Neural progenitor cell (in vitro differentiated cells): ENCODE data around the gene SGSM2. TPM values are rescaled to one million over a fixed set of nuclear protein-coding genes. Genes with fewer than 3 reads are reported as not detected.

Experiments
- DNase-seq: peaks from one replicate; pipeline ENCODE4 v3.0.0-alpha.2; 2016; ENCODE audit warnings: low spot score
- H2AFZ ChIP-seq: fragments of 200-600 bp; sonication (generic); replicated peaks from 2 replicates; pipeline ENCODE4 v1.6.1; 2016; ENCODE audit warnings: antibody characterized with exemption
- H3F3A ChIP-seq: fragments of 200-600 bp; sonication (generic); 2 replicates; pipeline ENCODE4 v1.6.1; 2016; ENCODE audit warnings: antibody characterized with exemption, low read depth
- H3K27ac ChIP-seq: fragments of 200-600 bp; sonication (generic); 2 replicates; pipeline ENCODE4 v1.5.1; 2016; ENCODE audit warnings: mild to moderate bottlenecking
- H3K27me3 ChIP-seq: fragments of 200-600 bp; sonication (generic); 2 replicates; pipeline ENCODE4 v1.6.1; 2016; ENCODE audit warnings: mild to moderate bottlenecking, moderate library complexity
- H3K36me3 ChIP-seq: fragments of 200-600 bp; sonication (generic); 2 replicates; pipeline ENCODE4 v1.5.1; 2016
- H3K4me1 ChIP-seq: fragments of 200-600 bp; sonication (generic); 2 replicates; pipeline ENCODE4 v1.6.1; 2016; ENCODE audit warnings: mixed run types
- H3K4me2 ChIP-seq: fragments of 200-600 bp; sonication (generic); 2 replicates; pipeline ENCODE4 v1.6.1; 2016
- H3K4me3 ChIP-seq: fragments of 200-600 bp; sonication (generic); 2 replicates; pipeline ENCODE4 v1.5.1; 2016
- H3K79me2 ChIP-seq: fragments of 200-600 bp; sonication (generic); 2 replicates; pipeline ENCODE4 v1.6.1; 2016; ENCODE audit warnings: low read depth
- H3K9ac ChIP-seq: fragments of 200-600 bp; sonication (generic); 2 replicates; pipeline ENCODE4 v1.6.1; 2016
- H3K9me3 ChIP-seq: fragments of 200-600 bp; sonication (generic); 2 replicates; pipeline ENCODE4 v1.5.1; 2016; ENCODE audit warnings: low read depth
- H4K20me1 ChIP-seq: fragments of 200-600 bp; sonication (generic); 2 replicates; pipeline ENCODE4 v1.6.1; 2016; ENCODE audit warnings: low read depth
- H3K27ac Mint-ChIP-seq: 3 replicates; pipeline ENCODE4 v1.8.0; 2021; ENCODE audit warnings: mixed read lengths
- H3K27me3 Mint-ChIP-seq: 2 replicates; pipeline ENCODE4 v1.8.0; 2022; ENCODE audit warnings: low read depth, mild to moderate bottlenecking, inconsistent platforms, moderate library complexity, mixed read lengths; ENCODE audit not compliant: insufficient read depth
- H3K36me3 Mint-ChIP-seq: 3 replicates; pipeline ENCODE4 v1.8.0; 2021; ENCODE audit warnings: mixed read lengths
- H3K4me1 Mint-ChIP-seq: 3 replicates; pipeline ENCODE4 v1.8.0; 2021; ENCODE audit warnings: mixed read lengths
- H3K4me3 Mint-ChIP-seq: 3 replicates; pipeline ENCODE4 v1.8.0; 2021; ENCODE audit warnings: mild to moderate bottlenecking, moderate library complexity, mixed read lengths
- H3K9me3 Mint-ChIP-seq: 3 replicates; pipeline ENCODE4 v1.8.0; 2020; ENCODE audit warnings: mixed read lengths
- EZH2 ChIP-seq: fragments of 200-600 bp; sonication (generic); IDR thresholded peaks from 2 replicates; pipeline ENCODE4 v1.6.1; 2017; ENCODE audit warnings: antibody characterized with exemption, mild to moderate bottlenecking, moderate library complexity
- EZH2phosphoT487 ChIP-seq: fragments of 200-600 bp; sonication (generic); IDR thresholded peaks from 2 replicates; pipeline ENCODE4 v1.6.1; 2017; ENCODE audit warnings: antibody characterized with exemption
- total RNA-seq: library from RNA; depleted of rRNA; stranded (reverse); fragments of >200 nt; gene quantifications from 2 replicates; pipeline ENCODE4 v1.2.3, GENCODE V29; 2015; ENCODE audit warnings: low replicate concordance
- TF ChIP-seq, protein P1 (sequence below): fragments of 200-600 bp; sonication (generic); IDR thresholded peaks from 2 replicates; pipeline ENCODE4 v1.5.1; 2017; ENCODE audit warnings: antibody characterized with exemption, mild to moderate bottlenecking

The SGSM2 gene
- total RNA-seq, 1 donor from 2014 or later: 39.0 TPM

DNA sequence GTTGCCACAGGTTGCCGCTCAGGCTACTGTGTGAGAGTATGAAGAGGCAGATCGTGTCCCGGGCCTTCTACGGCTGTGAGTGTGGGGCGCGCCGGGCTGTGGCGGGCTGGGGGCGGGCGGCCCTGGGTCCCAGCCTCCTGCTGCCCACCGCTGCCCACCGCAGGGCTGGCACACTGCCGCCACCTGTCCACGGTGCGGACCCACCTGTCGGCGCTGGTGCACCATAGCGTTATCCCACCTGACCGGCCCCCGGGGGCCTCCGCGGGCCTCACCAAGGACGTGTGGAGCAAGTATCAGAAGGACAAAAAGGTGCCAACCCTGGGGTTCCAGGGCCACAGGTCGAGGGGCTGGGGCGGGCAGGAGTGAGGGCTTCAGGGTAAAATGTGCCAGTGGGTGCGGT is 34.9 kb downstream of the SGSM2 start:
- H3K27me3 ChIP-seq: no peaks in the 10 kb centered on the region
- Mint-ChIP-seq H3K27ac (no peak overlapping the region), H3K27me3 (peaks cover 2% of the 10 kb centered on the region), H3K9me3 (no peaks in the 10 kb centered on the region), H3K4me1 (peaks cover 15% of the 10 kb centered on the region), H3K36me3 (peaks cover 1% of the 10 kb centered on the region), H3K4me3 (no peak overlapping the region)
- H2AFZ ChIP-seq: no peak overlapping the region
- no peak overlapping the region for H3K4me3 ChIP-seq
- H4K20me1 ChIP-seq: no peaks in the 10 kb centered on the region
- TF ChIP-seq EZH2 (no peak), EZH2phosphoT487 (no peak)
- TF ChIP-seq, protein P1, sequence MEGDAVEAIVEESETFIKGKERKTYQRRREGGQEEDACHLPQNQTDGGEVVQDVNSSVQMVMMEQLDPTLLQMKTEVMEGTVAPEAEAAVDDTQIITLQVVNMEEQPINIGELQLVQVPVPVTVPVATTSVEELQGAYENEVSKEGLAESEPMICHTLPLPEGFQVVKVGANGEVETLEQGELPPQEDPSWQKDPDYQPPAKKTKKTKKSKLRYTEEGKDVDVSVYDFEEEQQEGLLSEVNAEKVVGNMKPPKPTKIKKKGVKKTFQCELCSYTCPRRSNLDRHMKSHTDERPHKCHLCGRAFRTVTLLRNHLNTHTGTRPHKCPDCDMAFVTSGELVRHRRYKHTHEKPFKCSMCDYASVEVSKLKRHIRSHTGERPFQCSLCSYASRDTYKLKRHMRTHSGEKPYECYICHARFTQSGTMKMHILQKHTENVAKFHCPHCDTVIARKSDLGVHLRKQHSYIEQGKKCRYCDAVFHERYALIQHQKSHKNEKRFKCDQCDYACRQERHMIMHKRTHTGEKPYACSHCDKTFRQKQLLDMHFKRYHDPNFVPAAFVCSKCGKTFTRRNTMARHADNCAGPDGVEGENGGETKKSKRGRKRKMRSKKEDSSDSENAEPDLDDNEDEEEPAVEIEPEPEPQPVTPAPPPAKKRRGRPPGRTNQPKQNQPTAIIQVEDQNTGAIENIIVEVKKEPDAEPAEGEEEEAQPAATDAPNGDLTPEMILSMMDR: no peak
- H3K9me3 ChIP-seq: no peaks in the 10 kb centered on the region
- H3F3A ChIP-seq: no peaks in the 10 kb centered on the region
- H3K4me1 ChIP-seq: peaks cover 10% of the 10 kb centered on the region
- H3K79me2 ChIP-seq: no peaks in the 10 kb centered on the region
- DNase-seq: no peak
- H3K36me3 ChIP-seq: no peaks in the 10 kb centered on the region
- H3K27ac ChIP-seq: no peak overlapping the region
- no peak overlapping the region for H3K9ac ChIP-seq
- H3K4me2 ChIP-seq: no peak overlapping the region

DNA sequence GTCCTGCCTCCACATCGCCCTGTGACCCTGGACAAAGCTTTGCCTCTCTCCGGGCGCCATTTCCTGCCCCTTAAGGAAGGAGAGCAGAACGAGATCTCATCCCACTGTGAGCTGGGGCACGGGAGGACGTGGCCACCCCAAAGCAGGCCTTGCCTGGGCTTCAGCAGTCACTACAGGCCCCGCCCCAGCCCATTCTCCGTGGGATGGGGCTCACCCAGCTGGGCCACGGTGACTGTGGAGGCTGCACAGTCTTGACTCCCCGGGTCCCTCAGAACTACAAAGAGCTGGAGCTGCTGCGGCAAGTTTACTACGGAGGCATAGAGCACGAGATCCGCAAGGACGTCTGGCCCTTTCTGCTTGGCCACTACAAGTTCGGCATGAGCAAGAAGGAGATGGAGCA is 35.4 kb downstream of the SGSM2 start:
- H3F3A ChIP-seq: no peaks in the 10 kb centered on the region
- no peaks in the 10 kb centered on the region for H3K36me3 ChIP-seq
- H3K79me2 ChIP-seq: no peaks in the 10 kb centered on the region
- H3K36me3 Mint-ChIP-seq: peaks cover 1% of the 10 kb centered on the region
- no peaks in the 10 kb centered on the region for H4K20me1 ChIP-seq
- no peaks in the 10 kb centered on the region for H3K9me3 Mint-ChIP-seq
- DNase-seq: no peak
- TF ChIP-seq, protein P1: no peak
- no peak overlapping the region for H3K9ac ChIP-seq
- no peak overlapping the region for H3K27ac Mint-ChIP-seq
- H3K27me3 ChIP-seq: no peaks in the 10 kb centered on the region
- no peak overlapping the region for H3K4me3 ChIP-seq
- H3K27me3 Mint-ChIP-seq: peaks cover 2% of the 10 kb centered on the region
- H3K27ac ChIP-seq: no peak overlapping the region
- H3K4me3 Mint-ChIP-seq: no peak overlapping the region
- H3K9me3 ChIP-seq: no peaks in the 10 kb centered on the region
- peaks cover 15% of the 10 kb centered on the region for H3K4me1 Mint-ChIP-seq
- H3K4me2 ChIP-seq: no peak overlapping the region
- peaks cover 10% of the 10 kb centered on the region for H3K4me1 ChIP-seq
- H2AFZ ChIP-seq: no peak overlapping the region

DNA sequence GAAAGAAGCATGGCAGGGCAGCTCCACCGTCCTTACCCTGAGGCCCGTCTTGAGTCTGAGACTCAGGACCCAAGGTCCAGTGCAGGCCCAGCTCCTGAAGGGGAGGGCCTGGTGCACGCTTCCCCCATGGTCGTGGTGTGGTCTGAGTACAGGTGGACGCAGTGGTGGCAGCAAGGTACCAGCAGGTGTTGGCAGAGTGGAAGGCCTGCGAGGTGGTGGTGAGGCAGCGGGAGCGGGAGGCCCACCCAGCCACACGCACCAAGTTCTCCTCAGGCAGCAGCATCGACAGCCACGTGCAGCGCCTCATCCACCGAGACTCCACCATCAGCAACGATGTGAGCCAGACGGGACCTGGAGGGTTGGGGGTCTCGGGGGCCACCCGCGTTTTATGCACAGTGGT is 35.9 kb downstream of the SGSM2 start:
- no peak overlapping the region for H3K9ac ChIP-seq
- TF ChIP-seq EZH2 (no peak), EZH2phosphoT487 (no peak)
- TF ChIP-seq, protein P1: no peak
- no peak for DNase-seq
- no peaks in the 10 kb centered on the region for H3K36me3 ChIP-seq
- H3K9me3 Mint-ChIP-seq: no peaks in the 10 kb centered on the region
- no peak overlapping the region for H3K4me3 ChIP-seq
- H3K27ac Mint-ChIP-seq: no peak overlapping the region
- no peaks in the 10 kb centered on the region for H3K79me2 ChIP-seq
- H4K20me1 ChIP-seq: no peaks in the 10 kb centered on the region
- H3K4me1 ChIP-seq: peaks cover 10% of the 10 kb centered on the region
- H3K9me3 ChIP-seq: no peaks in the 10 kb centered on the region
- no peaks in the 10 kb centered on the region for H3F3A ChIP-seq
- H3K4me2 ChIP-seq: no peak overlapping the region
- H3K36me3 Mint-ChIP-seq: peaks cover 1% of the 10 kb centered on the region
- no peaks in the 10 kb centered on the region for H3K27me3 ChIP-seq
- H3K4me3 Mint-ChIP-seq: no peak overlapping the region
- peaks cover 2% of the 10 kb centered on the region for H3K27me3 Mint-ChIP-seq
- no peak overlapping the region for H3K27ac ChIP-seq
- peaks cover 15% of the 10 kb centered on the region for H3K4me1 Mint-ChIP-seq
- H2AFZ ChIP-seq: no peak overlapping the region
